ENCODE data around the gene LRP11.
"Not testable (repeated sequence)": the region's sequence is repeated elsewhere in the genome, so short reads cannot be mapped to it uniquely, and the experiment has no call there.

The LRP11 gene

GRCh38 chr6:149863698-149864577, at the start of gene LRP11:
Gene LRP11 (minus strand): TSS chr6:149864359. CDS start chr6:149864020, 339 bp downstream.
- peak within 1 kb of the TSS; percentile 81 for H3K4me3 ChIP-seq (ENCODE audit: low read depth, low read length)
- H3K27ac ChIP-seq (ENCODE audit: low read depth, low read length): peak within 1 kb of the TSS; percentile 77
- peaks cover 12% of the 10 kb centered on the region for H3K27me3 ChIP-seq (ENCODE audit: control insufficient read depth, insufficient read depth, low read length)
- H3K9me3 ChIP-seq (ENCODE audit: control insufficient read depth, insufficient read depth, low read length): no peaks in the 10 kb centered on the region
- H3K4me1 ChIP-seq (ENCODE audit: control insufficient read depth, insufficient read depth, low read length): peaks cover 18% of the 10 kb centered on the region
- H3K9ac ChIP-seq (ENCODE audit: low read depth, low read length): peak within 1 kb of the TSS; percentile 57
- no peaks in the 10 kb centered on the region for H3K36me3 ChIP-seq (ENCODE audit: control insufficient read depth, insufficient read depth, low read length)

- Histone ChIP-seq H3K4me1 (ENCODE audit: control insufficient read depth, insufficient read depth, low read length) (no peaks in the 10 kb centered on the region), H3K36me3 (ENCODE audit: control insufficient read depth, insufficient read depth, low read length) (no peaks in the 10 kb centered on the region), H3K27ac (ENCODE audit: low read depth, low read length) (no peak overlapping the region), H3K4me3 (ENCODE audit: low read depth, low read length) (no peak overlapping the region), H3K27me3 (ENCODE audit: control insufficient read depth, insufficient read depth, low read length) (peaks cover 12% of the 10 kb centered on the region; the same call in 1 of the 2 replicates), H3K9ac (ENCODE audit: low read depth, low read length) (no peak overlapping the region), H3K9me3 (ENCODE audit: control insufficient read depth, insufficient read depth, low read length) (no peaks in the 10 kb centered on the region)
Measured at GRCh38 chr6:149913540-149914240, 49.5 kb upstream of the LRP11 start.

GRCh38 chr6:149913085-149913484, 48.9 kb upstream of the LRP11 start:
- Histone ChIP-seq H3K9ac (ENCODE audit: low read depth, low read length) (no peak overlapping the region), H3K4me3 (ENCODE audit: low read depth, low read length) (no peak overlapping the region), H3K27me3 (ENCODE audit: control insufficient read depth, insufficient read depth, low read length) (peaks cover 7% of the 10 kb centered on the region; the same call in 1 of the 2 replicates), H3K9me3 (ENCODE audit: control insufficient read depth, insufficient read depth, low read length) (no peaks in the 10 kb centered on the region; the same call in 1 of the 2 replicates), H3K4me1 (ENCODE audit: control insufficient read depth, insufficient read depth, low read length) (no peaks in the 10 kb centered on the region), H3K27ac (ENCODE audit: low read depth, low read length) (no peak overlapping the region), H3K36me3 (ENCODE audit: control insufficient read depth, insufficient read depth, low read length) (no peaks in the 10 kb centered on the region)

DNA sequence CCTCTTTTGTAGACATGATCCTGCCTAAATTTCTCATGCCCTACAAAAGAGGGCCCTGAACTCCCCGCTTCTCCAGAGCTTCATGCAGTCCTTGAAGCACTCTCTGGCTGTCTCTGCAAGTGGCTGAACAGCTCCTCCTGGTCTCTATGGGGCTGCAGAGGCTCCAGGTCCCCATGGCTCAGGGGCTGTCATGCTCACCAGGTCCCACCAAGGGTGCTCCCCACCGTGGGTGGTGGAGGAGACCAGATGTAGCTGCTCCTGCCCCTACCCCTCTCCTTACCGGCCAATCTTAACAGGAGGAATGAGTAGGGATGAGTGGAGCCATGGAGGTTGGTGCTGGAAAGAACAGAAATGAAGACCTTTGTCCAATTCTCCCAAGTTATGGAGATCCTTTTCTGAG, 48.5 kb upstream of the LRP11 start:
- not testable (repeated sequence) for H3K27ac ChIP-seq (ENCODE audit: low read depth, low read length); H3K4me3 ChIP-seq (ENCODE audit: low read depth, low read length); H3K9me3 ChIP-seq (ENCODE audit: control insufficient read depth, insufficient read depth, low read length); H3K9ac ChIP-seq (ENCODE audit: low read depth, low read length); H3K27me3 ChIP-seq (ENCODE audit: control insufficient read depth, insufficient read depth, low read length); H3K36me3 ChIP-seq (ENCODE audit: control insufficient read depth, insufficient read depth, low read length); H3K4me1 ChIP-seq (ENCODE audit: control insufficient read depth, insufficient read depth, low read length)

DNA sequence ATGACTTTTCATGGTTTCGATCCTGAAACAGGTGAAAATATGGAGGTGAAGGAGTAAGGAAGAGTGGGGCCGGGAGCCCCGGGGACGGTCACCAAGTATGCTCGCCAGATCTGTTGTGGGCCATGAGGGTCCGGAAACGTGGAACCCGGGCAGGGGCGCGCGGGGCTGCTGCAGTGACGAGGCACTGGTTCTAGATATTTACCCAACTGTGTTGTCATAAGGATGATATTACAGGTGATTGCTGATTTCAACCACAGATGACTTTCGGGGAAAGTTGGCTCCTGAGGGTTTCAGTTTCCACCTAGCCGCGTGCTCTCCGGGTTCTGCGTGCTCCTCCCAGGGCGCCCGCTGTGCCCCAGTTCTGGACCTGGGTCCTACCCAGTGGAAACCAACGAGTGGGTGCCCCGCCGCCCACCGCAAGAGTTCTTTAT, 46.6 kb upstream of the LRP11 start:
- H3K27ac ChIP-seq (ENCODE audit: low read depth, low read length): no peak overlapping the region
- H3K4me3 ChIP-seq (ENCODE audit: low read depth, low read length): no peak overlapping the region
- H3K27me3 ChIP-seq (ENCODE audit: control insufficient read depth, insufficient read depth, low read length): peaks cover 3% of the 10 kb centered on the region; the same call in 1 of the 2 replicates
- H3K36me3 ChIP-seq (ENCODE audit: control insufficient read depth, insufficient read depth, low read length): no peaks in the 10 kb centered on the region
- no peaks in the 10 kb centered on the region for H3K4me1 ChIP-seq (ENCODE audit: control insufficient read depth, insufficient read depth, low read length)
- H3K9me3 ChIP-seq (ENCODE audit: control insufficient read depth, insufficient read depth, low read length): no peaks in the 10 kb centered on the region; the same call in 1 of the 2 replicates
- H3K9ac ChIP-seq (ENCODE audit: low read depth, low read length): no peak overlapping the region

DNA sequence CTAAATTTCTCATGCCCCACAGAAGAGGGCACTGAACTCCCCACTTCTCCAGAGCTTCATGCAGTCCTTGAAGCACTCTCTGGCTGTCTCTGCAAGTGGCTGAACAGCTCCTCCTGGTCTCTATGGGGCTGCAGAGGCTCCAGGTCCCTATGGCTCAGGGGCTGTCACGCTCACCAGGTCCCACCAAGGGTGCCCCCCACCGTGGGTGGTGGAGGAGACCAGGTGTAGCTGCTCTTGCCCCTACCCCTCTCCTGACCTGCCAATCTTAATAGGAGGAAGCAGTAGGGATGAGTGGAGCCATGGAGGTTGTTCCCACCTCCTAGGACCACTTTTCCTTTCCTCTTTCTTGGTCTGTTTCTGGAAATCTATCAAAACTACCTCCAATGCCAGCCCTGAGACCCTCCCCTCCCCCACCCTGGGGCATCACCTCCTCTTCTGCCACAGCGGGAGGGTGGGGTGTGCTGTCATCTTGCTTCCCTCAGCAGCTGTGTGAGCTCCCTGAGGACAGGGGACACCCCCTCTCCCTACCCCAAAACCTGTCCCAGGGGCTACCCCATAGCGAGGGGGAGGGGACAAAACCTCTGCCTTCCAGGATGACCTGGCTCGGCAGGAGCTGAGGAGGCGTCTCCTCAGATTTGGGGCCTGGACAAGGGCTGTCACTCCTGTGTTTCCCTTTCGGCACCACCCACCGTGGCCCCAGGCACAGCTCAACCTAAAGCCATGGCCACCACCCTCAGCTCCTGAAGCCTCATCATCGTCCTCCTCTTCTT, 45.7 kb upstream of the LRP11 start:
- Histone ChIP-seq H3K36me3 (ENCODE audit: control insufficient read depth, insufficient read depth, low read length) (no peaks in the 10 kb centered on the region), H3K9me3 (ENCODE audit: control insufficient read depth, insufficient read depth, low read length) (no peaks in the 10 kb centered on the region; the same call in 1 of the 2 replicates), H3K27me3 (ENCODE audit: control insufficient read depth, insufficient read depth, low read length) (peaks cover 3% of the 10 kb centered on the region; the same call in 1 of the 2 replicates), H3K4me3 (ENCODE audit: low read depth, low read length) (no peak overlapping the region), H3K27ac (ENCODE audit: low read depth, low read length) (no peak overlapping the region), H3K4me1 (ENCODE audit: control insufficient read depth, insufficient read depth, low read length) (no peaks in the 10 kb centered on the region), H3K9ac (ENCODE audit: low read depth, low read length) (no peak overlapping the region)

- H3K4me1 ChIP-seq (ENCODE audit: control insufficient read depth, insufficient read depth, low read length); H3K4me3 ChIP-seq (ENCODE audit: low read depth, low read length); H3K36me3 ChIP-seq (ENCODE audit: control insufficient read depth, insufficient read depth, low read length); H3K27me3 ChIP-seq (ENCODE audit: control insufficient read depth, insufficient read depth, low read length); H3K9me3 ChIP-seq (ENCODE audit: control insufficient read depth, insufficient read depth, low read length); H3K9ac ChIP-seq (ENCODE audit: low read depth, low read length); H3K27ac ChIP-seq (ENCODE audit: low read depth, low read length): not testable (repeated sequence)
Measured at GRCh38 chr6:149908480-149908879, 44.3 kb upstream of the LRP11 start.

- no peaks in the 10 kb centered on the region; the same call in 1 of the 2 replicates for H3K9me3 ChIP-seq (ENCODE audit: control insufficient read depth, insufficient read depth, low read length)
- no peak overlapping the region for H3K27ac ChIP-seq (ENCODE audit: low read depth, low read length)
- no peak overlapping the region for H3K9ac ChIP-seq (ENCODE audit: low read depth, low read length)
- no peaks in the 10 kb centered on the region for H3K27me3 ChIP-seq (ENCODE audit: control insufficient read depth, insufficient read depth, low read length)
- no peak overlapping the region for H3K4me3 ChIP-seq (ENCODE audit: low read depth, low read length)
- no peaks in the 10 kb centered on the region for H3K36me3 ChIP-seq (ENCODE audit: control insufficient read depth, insufficient read depth, low read length)
- no peaks in the 10 kb centered on the region for H3K4me1 ChIP-seq (ENCODE audit: control insufficient read depth, insufficient read depth, low read length)
Measured at GRCh38 chr6:149907317-149907716, 43.2 kb upstream of the LRP11 start.

DNA sequence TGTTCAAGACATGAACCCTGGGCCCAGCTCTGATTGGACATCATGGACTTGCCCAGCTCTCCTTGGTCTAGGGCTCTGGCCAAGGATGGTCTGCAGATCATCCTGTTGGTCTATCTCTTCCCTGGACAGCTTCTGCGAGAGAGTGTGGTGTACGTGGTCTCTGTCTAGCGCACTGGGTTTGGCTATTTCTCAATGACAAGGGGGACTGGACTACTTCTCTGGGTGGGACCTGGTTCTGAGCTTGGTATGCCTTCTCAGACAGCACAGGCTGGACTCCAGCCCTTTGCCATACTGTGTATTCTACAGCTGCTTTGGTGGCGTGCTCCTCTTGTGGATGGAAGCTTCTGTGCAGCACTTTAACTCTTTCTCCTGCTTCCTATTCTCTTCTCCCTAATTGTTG, 42.2 kb upstream of the LRP11 start:
- H3K27me3 ChIP-seq (ENCODE audit: control insufficient read depth, insufficient read depth, low read length): no peaks in the 10 kb centered on the region
- no peaks in the 10 kb centered on the region for H3K36me3 ChIP-seq (ENCODE audit: control insufficient read depth, insufficient read depth, low read length)
- no peak overlapping the region for H3K4me3 ChIP-seq (ENCODE audit: low read depth, low read length)
- no peak overlapping the region for H3K9ac ChIP-seq (ENCODE audit: low read depth, low read length)
- H3K27ac ChIP-seq (ENCODE audit: low read depth, low read length): no peak overlapping the region
- H3K4me1 ChIP-seq (ENCODE audit: control insufficient read depth, insufficient read depth, low read length): no peaks in the 10 kb centered on the region
- no peaks in the 10 kb centered on the region; the same call in 1 of the 2 replicates for H3K9me3 ChIP-seq (ENCODE audit: control insufficient read depth, insufficient read depth, low read length)

- Histone ChIP-seq H3K4me1 (ENCODE audit: control insufficient read depth, insufficient read depth, low read length) (no peaks in the 10 kb centered on the region), H3K4me3 (ENCODE audit: low read depth, low read length) (no peak overlapping the region), H3K36me3 (ENCODE audit: control insufficient read depth, insufficient read depth, low read length) (no peaks in the 10 kb centered on the region), H3K9ac (ENCODE audit: low read depth, low read length) (no peak overlapping the region), H3K27me3 (ENCODE audit: control insufficient read depth, insufficient read depth, low read length) (no peaks in the 10 kb centered on the region), H3K27ac (ENCODE audit: low read depth, low read length) (no peak overlapping the region), H3K9me3 (ENCODE audit: control insufficient read depth, insufficient read depth, low read length) (no peaks in the 10 kb centered on the region; the same call in 1 of the 2 replicates)
Measured at GRCh38 chr6:149905911-149906371, 41.8 kb upstream of the LRP11 start.

Data from HUES48 (cell line).